Pancreas (tissue), 10 donors: ENCODE data around the gene SETBP1. TPM values are rescaled to one million over a fixed set of nuclear protein-coding genes. Genes with fewer than 3 reads are reported as not detected.

ENCODE experiments used
- ATAC-seq, 4 donors: fragments of 200-7000 bp; cut with Tn5 transposase; one replicate each; pipeline versions ENCODE4 v1.8.0 to v1.9.1; 2020; ENCODE audit warnings: mild to moderate bottlenecking in 4 of 4, moderate library complexity in 4 of 4
- DNase-seq, 6 donors: peaks; one replicate each; pipeline ENCODE4 v3.0.0-alpha.2; 2020
- FAIRE-seq: peaks from 2 replicates; lab custom pipeline; 2012; peaks lifted over from hg19 to GRCh38; lab: Jason Lieb, UNC
- H3K27ac ChIP-seq, 4 donors: fragments of 200-600 bp; sonication (generic); 1 replicate in 3 of 4; 2 replicates in 1 of 4; pipeline versions ENCODE4 v1.5.0 to v1.8.0; 2020
- H3K27me3 ChIP-seq, 4 donors: fragments of 200-600 bp; one replicate each; pipeline ENCODE4 v1.8.0; 2021
- H3K36me3 ChIP-seq, 3 donors: fragments of 200-600 bp; sonication (generic) in 1 of 3; one replicate each; pipeline versions ENCODE4 v1.5.0 to v1.8.0; 2020 to 2021
- H3K4me1 ChIP-seq, 3 donors: fragments of 200-600 bp; one replicate each; pipeline ENCODE4 v1.8.0; 2021
- H3K4me3 ChIP-seq, 4 donors: fragments of 200-600 bp; sonication (generic) in 2 of 4; one replicate each; pipeline versions ENCODE4 v1.5.0 to v1.8.0; 2020 to 2021
- H3K9me3 ChIP-seq, 4 donors: fragments of 200-600 bp; one replicate each; pipeline ENCODE4 v1.8.0; 2021
- WGBS, 2 donors: extraction: QIAGEN DNeasy Blood & Tissue Kit; methylation state at CpG; one replicate each; pipeline ENCODE4 v1.1.7; 2013; 5-methylcytosine and 5-hydroxymethylcytosine counted together
- intact Hi-C, 3 donors: fragments of 100-400 bp; cut with DNase I; formaldehyde crosslinking; loops; one replicate each; pipeline versions ENCODE4 v1.11.1 to v1.14.2; 2022
- polyA plus RNA-seq, 2 donors: library from polyadenylated mRNA; stranded (reverse); fragments of 200-250 nt; gene quantifications; one replicate each; pipeline ENCODE4 v1.2.3, GENCODE V29; 2013
- total RNA-seq, 6 donors: library from RNA; stranded (reverse); fragmentation: NEBNext Ultra II Directional in 4 of 6; extraction: Animal tissue kit (Norgen Biotek cat#: 25700) in 4 of 6; gene quantifications; one replicate each; pipeline versions ENCODE4 v1.2.1 to v1.2.4, GENCODE V29; 2021 to 2023
- TF ChIP-seq, protein P1 (sequence below), 4 donors: fragments of 200-600 bp; sonication (generic) in 3 of 4; IDR thresholded peaks; one replicate each; pipeline versions ENCODE4 v1.5.0 to v1.8.0; 2021; ENCODE audit warnings: antibody characterized with exemption in 4 of 4
- donor health status: healthy with polysubstance abuse.
- donor health status: DM: no; HTN: no; CAD: no; lungs with moderate emphysema.
- donor health status: DM: no; HTN: no; CAD: no.
- donor health status: control.
- donor health status: control.
- donor health status: Bipolar disorder and iron deficiency.
- donor health status: DM: yes; HTN: yes; CAD: no.
- donor health status: DM: no; HTN: no; CAD: no.
- donor health status: DM: no; HTN: no; CAD: no.
- donor health status: DM: yes; HTN: yes; CAD: no.

The SETBP1 gene
- total and polyA plus RNA-seq, 8 donors, result 3.9 to 24.0 (median 18.1) TPM

DNA sequence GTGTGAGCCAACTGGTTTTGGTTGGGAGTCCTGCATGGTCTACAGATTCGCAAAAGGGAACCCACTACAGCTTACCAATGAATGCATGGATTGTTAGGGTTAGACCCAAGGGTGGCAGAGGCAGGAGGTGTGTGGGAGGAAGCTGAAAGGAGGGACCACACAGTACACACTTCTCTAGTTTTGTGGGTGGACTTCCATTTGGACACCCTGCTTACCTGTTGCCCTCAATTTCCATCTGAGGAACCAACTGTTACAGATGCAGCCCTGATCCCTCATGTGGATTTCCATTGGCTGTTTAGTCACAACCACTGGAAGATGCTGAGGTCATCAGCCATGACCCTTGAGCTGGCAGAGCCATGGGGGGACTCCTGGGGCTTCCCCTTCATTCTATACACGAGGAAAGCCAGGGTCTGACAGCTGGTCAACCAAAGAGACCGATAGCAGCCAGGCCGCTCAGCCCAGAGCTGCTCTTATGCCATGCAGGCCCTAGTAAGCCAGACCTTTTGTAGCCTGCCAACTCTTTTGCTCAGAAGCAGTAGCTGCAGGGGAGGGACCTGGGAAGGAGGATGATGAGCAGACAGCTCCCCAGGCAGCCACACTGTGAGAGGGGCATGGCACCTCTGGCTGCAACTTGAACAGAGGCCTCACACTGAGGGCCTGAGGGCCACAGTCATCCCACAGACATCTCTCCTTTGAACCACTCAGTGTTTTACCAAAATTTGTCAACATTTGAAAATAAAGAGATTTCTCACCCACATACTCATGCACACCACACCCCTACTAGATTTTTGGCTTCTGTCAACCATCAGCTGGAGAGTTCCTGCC, 162.1 kb downstream of the SETBP1 start:
- no peaks in the 10 kb centered on the region for H3K9me3 ChIP-seq
- ATAC-seq (no peak), FAIRE-seq (no peak), DNase-seq (no peak)
- intact Hi-C loops, result no loop called here
- H3K27ac ChIP-seq, result no peak overlapping the region
- TF ChIP-seq, protein P1, sequence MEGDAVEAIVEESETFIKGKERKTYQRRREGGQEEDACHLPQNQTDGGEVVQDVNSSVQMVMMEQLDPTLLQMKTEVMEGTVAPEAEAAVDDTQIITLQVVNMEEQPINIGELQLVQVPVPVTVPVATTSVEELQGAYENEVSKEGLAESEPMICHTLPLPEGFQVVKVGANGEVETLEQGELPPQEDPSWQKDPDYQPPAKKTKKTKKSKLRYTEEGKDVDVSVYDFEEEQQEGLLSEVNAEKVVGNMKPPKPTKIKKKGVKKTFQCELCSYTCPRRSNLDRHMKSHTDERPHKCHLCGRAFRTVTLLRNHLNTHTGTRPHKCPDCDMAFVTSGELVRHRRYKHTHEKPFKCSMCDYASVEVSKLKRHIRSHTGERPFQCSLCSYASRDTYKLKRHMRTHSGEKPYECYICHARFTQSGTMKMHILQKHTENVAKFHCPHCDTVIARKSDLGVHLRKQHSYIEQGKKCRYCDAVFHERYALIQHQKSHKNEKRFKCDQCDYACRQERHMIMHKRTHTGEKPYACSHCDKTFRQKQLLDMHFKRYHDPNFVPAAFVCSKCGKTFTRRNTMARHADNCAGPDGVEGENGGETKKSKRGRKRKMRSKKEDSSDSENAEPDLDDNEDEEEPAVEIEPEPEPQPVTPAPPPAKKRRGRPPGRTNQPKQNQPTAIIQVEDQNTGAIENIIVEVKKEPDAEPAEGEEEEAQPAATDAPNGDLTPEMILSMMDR (IDR thresholded peaks at IDR 0.05), result no peak
- no peaks in the 10 kb centered on the region for H3K36me3 ChIP-seq
- H3K4me3 ChIP-seq, result no peak overlapping the region
- peaks cover 0 to 3% (median 0%) of the 10 kb centered on the region in 3 donors for H3K4me1 ChIP-seq
- no peaks in the 10 kb centered on the region for H3K27me3 ChIP-seq
- WGBS, 2 donors, result 96 to 97% methylated on average over 4 of the region's 4 CpGs

DNA sequence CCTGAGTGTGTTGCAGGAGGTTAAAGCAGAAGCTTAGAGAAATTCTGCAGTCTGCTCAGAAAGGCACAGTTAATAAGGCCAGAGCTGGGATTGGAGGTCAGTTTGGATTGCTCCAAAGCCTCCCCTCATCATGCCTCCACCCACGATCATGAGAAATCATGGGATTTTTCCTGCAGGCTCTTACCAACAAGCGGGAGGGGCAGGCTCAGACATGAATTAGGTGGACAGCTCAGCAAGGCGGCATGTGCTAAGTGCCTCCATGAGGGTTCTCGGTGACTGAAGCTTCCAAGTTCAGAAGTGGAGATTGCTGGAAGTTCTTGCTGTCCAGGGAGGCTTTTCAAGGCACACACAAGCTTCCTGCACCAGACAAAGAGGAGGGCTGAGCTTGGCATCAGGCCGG, 163.8 kb downstream of the SETBP1 start:
- FAIRE-seq, result no peak
- TF ChIP-seq, protein P1 (IDR thresholded peaks at IDR 0.05), result no peak
- no peak for DNase-seq
- Histone ChIP-seq H3K4me3 (no peak overlapping the region), H3K27me3 (no peaks in the 10 kb centered on the region), H3K36me3 (no peaks in the 10 kb centered on the region), H3K9me3 (no peaks in the 10 kb centered on the region), H3K4me1 (peaks cover 0 to 8% (median 0%) of the 10 kb centered on the region in 3 donors), H3K27ac (no peak overlapping the region)
- no peak for ATAC-seq
- WGBS, 2 donors, result 70 to 84% methylated on average over 5 of the region's 5 CpGs
- intact Hi-C loops, result no loop called here

DNA sequence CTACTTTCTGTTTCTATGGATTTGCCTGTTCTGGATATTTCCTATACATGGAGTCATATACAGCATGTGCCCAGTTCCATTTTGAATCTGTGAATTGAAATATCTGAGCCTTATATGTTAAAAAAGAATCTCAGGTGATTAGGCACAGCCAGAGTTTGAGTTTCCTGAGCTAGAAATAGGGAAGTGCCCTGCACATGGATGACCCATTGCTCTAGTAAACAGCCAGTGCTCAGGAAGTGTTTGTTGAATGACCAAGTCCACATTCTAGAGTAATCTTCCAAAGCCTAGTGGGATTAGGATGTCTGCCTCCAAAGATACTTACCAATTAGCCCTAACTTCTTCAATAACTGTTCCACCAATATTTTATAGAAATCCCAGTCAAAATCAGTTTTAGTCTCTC, 165.8 kb downstream of the SETBP1 start:
- TF ChIP-seq, protein P1 (IDR thresholded peaks at IDR 0.05), result no peak
- DNase-seq (no peak), ATAC-seq (no peak), FAIRE-seq (no peak)
- intact Hi-C loops, result no loop called here
- H3K27ac ChIP-seq, result no peak overlapping the region
- no peaks in the 10 kb centered on the region for H3K27me3 ChIP-seq
- H3K4me3 ChIP-seq, result no peak overlapping the region
- H3K9me3 ChIP-seq, result no peaks in the 10 kb centered on the region
- H3K4me1 ChIP-seq, result peaks cover 0 to 8% (median 0%) of the 10 kb centered on the region in 3 donors
- H3K36me3 ChIP-seq, result no peaks in the 10 kb centered on the region

DNA sequence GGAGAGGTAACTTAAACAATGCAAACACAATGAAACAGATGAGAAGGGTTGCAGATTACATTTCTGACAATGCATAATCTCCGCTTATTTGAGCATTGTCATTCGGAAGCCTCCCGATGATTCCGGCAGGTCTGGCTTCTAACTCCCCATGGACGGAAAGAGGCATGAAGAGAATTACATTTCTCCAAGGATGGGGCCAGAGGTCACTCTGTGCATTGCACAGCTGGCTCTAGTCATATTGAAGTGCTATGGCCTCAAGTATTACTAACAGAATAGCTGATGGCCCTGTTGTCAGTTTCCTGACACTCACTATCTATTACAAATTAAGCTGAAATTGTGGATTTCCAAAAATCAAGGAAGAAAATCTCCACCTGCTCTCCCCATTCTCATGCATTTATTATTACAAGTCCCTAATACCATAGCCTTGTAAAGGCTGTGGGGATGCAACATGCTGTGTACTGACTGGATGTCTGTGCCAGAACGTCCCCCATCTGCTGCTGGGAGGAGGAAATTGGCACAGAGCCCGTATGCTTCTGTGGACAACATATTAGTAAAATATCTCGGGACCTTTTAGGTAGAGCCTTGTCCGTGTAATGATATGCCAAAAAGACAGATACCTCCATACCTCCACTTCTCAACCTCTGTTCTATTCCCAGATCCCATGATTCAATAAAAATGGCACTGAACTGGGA, 168.1 kb downstream of the SETBP1 start:
- Histone ChIP-seq H3K4me3 (no peak overlapping the region), H3K9me3 (no peaks in the 10 kb centered on the region), H3K27ac (no peak overlapping the region), H3K36me3 (no peaks in the 10 kb centered on the region), H3K4me1 (peaks cover 0 to 13% (median 0%) of the 10 kb centered on the region in 3 donors), H3K27me3 (no peaks in the 10 kb centered on the region)
- peak in 3 of 4 donors; percentile 55 to 69 (median 61) for ATAC-seq
- DNase-seq, result peak in 2 of 6 donors; percentile 35
- FAIRE-seq, result no peak
- intact Hi-C loops, result no loop called here
- 56 to 67% methylated on average over 9 of the region's 9 CpGs for WGBS, 2 donors
- TF ChIP-seq, protein P1 (IDR thresholded peaks at IDR 0.05), result no peak
